COR-L47 (cell line): ENCODE measurements around the gene HELB.

ENCODE experiments used
- DNase-seq: peaks from one replicate; lab custom pipeline; 2025; lab: John Stamatoyannopoulos, UW

The HELB gene

DNA sequence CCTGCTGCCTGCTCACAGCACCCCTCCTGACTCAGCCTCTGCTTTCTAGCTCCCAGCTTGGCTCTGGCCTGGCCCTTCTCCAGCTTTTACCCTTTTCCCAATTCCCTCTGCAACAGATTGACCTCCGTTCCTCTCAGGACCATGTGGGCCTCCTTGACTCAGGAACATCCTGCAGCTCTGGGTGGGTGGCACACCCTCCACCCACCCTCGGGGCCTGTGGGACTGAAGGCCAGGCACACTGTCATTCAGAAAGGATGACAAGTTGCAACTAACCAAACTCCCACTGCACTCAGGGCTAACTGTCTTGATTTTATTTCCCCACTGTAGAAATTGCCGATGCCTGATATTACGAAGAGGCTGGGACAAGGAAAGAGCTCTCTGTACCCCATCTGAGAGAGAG, 59.4 kb downstream of the HELB start:
- no peak for DNase-seq

DNA sequence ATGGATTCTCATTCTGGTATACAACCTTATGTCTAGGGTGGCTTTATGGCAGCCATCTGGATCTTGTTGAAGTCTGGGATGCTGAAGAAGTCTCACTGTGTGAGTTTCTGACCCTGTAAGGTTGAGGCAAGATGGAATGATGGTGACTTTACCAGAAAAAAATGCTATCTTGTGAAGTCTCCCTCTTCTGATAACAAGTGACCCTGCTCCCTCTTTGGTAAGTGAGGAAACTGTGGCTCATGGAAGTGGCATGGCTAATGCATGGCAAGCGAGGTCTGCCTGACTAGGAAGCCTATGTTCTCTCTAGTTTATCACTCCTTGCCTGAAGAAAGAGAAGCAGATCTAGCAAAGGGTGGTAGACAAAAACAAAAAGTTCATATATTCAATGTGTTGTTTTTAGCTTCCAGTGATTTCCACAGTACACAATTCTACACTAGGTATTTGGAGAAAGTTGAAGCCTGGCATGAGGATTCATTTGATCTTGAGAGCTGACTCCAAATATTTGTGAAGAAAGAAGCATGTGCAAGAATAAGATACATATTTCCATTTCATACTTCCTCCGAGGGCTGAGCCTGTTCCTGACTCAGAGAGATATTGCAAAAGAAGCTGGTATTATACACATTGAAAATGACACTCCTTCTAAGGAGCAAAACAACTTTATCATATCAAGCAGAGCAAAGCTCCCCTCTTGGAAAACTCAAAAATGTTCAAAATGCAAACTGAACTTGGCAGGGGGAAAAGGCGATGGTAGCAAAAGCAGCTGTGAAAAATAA, 63.6 kb downstream of the HELB start:
- DNase-seq = no peak

DNA sequence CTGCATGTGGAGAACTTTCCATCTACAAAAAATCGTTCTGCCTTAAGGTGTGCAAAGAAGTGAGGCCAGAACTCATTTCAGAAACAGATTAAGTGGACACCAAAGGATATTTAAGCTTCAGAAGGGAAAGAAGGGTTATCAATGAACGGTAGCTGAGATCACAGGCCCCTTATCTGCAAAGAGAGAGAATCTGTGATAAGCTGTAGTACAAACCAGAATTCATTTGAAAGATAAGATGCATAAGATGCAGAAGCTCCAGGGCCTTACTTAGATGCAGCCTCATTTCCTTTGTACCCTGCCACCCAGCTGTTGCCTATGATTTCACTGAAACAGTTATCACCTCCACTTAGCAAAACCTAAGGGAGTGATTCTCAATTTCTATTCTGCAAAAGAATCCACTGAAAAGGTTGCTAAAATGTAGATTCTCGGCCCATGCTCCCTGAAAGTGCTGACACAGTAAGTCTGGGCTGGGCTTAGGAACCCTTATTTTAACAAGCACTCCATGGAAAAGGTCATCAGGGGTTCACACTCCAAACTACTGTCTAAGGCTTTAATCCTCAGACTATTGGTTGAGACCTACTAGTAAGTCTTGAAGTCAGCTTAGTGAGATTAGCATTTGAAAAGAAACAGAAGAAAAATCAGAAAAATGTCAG, 64.8 kb downstream of the HELB start:
- no peak for DNase-seq

DNA sequence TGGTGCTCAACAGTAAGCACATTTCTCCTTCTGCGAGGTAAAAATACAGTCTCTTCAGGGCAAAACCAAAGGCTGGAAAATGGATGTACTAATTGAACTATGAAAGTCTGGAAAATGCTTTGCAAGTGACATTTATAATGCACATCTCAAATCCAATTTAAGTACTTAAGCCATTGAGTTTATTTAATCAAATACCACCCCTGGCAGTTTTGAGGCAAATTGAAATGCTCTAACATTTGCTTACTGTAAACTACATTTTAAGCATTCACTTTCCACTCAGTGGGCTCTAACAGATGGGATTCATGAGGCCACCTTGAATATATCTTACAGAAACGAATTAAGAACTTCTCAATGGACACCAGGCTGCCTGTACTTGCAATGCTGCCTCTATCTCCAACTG, 69.7 kb downstream of the HELB start:
- DNase-seq = no peak

DNA sequence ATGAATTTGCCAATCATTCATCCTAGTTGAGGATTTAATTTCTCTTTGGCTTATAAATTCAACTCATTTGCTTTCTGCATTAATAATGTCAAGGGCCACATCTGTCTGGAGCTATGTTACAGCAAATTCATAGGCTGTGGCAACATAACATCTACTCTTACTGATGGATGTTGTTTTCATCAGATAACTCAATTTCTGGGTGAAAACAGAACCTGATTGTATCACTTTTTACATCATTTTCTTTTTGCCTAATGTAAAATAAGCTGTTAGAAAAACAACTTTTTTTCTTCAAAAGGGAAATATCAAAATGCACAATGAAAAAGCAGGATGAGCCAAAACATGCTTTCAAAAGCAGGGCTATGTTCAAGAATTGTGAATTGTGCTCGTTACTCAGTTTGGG, 73.3 kb downstream of the HELB start:
- DNase-seq = no peak

DNA sequence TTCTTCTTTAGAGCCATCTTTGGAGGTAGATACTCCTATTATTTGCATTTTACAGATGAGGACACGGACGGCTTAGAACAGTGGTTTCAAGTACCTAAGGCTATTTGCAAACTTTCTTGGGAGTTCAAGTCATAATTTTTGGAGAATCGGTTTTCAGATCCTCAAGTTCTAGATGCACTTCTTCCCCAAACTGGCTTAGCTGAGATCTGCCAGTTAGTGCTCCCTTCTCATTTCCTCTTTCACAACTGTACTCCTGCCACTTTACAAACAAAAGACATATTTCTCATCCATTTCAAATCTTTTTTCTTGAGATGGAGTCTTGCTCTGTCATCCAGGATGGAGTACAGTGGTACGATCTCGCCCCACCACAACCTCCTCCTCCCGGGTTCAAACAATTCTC, 77.3 kb downstream of the HELB start:
- DNase-seq = no peak

DNA sequence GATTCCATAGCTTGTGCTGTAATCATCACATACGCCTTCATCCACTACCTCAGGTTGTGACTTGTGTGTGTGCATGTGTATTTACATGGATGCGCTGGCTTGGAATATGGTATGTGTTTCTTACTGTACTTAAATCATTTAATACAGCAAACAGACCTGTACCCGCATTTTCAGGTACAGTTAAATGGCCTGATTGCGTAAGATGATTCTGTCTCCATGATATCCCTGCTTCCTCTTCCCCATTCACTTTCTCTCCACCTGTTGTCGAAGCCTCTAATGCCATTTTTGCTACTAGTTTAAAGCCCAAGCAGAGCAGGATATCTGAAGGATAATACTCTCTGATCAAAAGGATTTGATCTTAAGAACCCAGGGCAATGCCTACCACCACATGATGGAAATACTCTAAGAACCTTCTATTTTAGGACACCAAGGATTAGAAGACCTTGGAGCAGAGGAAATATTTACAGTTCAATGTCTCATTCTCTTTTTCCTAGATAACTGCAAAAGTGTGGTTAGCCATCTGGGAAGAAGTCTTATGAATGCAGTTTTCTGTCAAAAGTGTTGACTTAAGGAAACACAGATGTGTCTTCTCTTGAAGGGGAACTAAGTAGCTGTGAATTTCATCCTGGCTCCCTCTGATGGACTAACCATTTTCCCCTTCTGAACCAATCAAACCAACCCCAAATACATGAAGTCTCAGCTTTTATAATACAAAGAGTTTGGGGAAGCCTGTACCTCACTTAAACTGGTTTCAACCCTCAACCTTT, 78.7 kb downstream of the HELB start:
- DNase-seq = no peak

DNA sequence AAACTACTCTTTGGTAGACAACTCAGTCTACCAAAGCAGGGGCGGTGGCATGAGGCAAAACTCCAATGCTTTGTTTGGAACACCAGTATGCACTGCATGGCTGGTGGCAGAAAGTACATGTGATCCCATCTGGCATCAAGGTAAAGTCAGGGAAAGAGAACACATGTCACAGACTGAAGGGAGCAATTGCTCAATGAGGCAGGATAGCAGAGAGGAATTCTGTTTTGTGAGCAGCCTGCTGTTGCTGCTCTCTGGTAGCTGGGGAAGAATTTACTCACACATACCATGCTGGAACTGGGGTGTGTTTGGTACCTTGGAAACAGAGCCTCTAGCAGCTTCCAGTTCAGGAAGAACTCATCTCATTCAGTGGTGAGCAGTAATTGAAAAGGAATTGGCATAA, 84.8 kb downstream of the HELB start:
- DNase-seq = no peak
